ENCODE data around the gene C3orf52.

C3orf52 gene

DNA sequence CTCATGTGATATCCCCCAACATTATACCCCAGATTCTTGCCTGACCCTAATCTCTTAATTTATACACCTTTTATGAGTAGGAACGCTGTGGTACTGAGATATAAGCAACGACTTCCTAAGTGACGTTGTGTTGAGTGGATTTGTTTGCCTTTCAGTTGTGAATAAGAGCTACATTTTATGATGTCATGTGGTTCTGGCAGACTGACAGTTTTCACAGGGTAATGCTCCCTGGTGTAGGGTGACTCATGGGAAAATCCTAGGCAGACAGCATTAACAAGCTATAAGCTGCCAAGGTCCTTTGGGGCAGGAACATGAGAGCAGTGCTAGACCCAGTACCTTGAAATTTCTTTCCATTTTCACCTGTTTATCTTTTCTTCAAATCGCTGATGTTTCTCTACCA is 11.2 kb downstream of the C3orf52 start:
- no peak overlapping the region for H3K4me2 ChIP-seq (ENCODE audit: low read length)

DNA sequence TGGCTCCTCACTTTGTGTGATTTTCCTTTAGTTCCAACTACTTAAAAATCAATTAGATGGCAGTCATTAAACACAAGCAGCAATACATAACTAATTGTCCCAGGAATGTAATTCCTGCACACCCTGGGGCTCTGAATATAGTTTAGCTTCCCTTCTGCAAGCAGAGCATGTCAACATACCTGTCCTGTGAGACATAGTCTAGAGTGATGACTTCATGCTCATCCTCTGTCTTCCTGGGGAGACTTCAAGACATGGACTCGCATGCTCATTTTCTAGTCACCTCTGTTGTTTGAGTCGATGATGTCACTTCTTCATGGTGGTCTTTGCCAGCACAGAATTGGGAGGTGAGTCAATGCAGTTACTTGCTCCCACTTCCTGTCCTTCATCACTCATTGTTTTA is 15.7 kb downstream of the C3orf52 start:
- no peak overlapping the region for H3K27ac ChIP-seq (ENCODE audit: low read depth, low read length, poor library complexity, severe bottlenecking)
- no peaks in the 10 kb centered on the region for H3K9me2 ChIP-seq (ENCODE audit: low read depth, low read length)
- H3K9me3 ChIP-seq (ENCODE audit: low read length) = no peaks in the 10 kb centered on the region
- no peak overlapping the region for H2AFZ ChIP-seq (ENCODE audit: low read length)
- H3K4me1 ChIP-seq (ENCODE audit: insufficient read depth, low read length, severe bottlenecking) = peaks cover 9% of the 10 kb centered on the region
- H3F3A ChIP-seq (ENCODE audit: insufficient read depth, low read length) = no peaks in the 10 kb centered on the region
- no peak overlapping the region for H3K4me2 ChIP-seq (ENCODE audit: low read length)
- TF ChIP-seq CTCF (IDR thresholded peaks at IDR 0.05; ENCODE audit: low read length) = no peak
- TF ChIP-seq EZH2 (IDR thresholded peaks at IDR 0.05; ENCODE audit: borderline replicate concordance, low read length) = no peak
- H3K9ac ChIP-seq (ENCODE audit: low read length) = no peak overlapping the region
- no peaks in the 10 kb centered on the region for H3K27me3 ChIP-seq (ENCODE audit: insufficient read depth, low read length)
- H3K79me2 ChIP-seq (ENCODE audit: insufficient read depth, low read length) = no peaks in the 10 kb centered on the region
- no peak overlapping the region for H3K4me3 ChIP-seq (ENCODE audit: low read depth, low read length, poor library complexity, severe bottlenecking)
- H4K20me1 ChIP-seq (ENCODE audit: insufficient read depth, low read length) = no peaks in the 10 kb centered on the region
- H3K36me3 ChIP-seq (ENCODE audit: insufficient read depth, low read length) = no peaks in the 10 kb centered on the region

More for the DNA sequence above, 11.2 kb downstream of the C3orf52 start:
- no peaks in the 10 kb centered on the region for H3K9me3 ChIP-seq (ENCODE audit: low read length)
- H4K20me1 ChIP-seq (ENCODE audit: insufficient read depth, low read length) = no peaks in the 10 kb centered on the region
- H3K79me2 ChIP-seq (ENCODE audit: insufficient read depth, low read length) = no peaks in the 10 kb centered on the region
- no peak overlapping the region for H3K4me3 ChIP-seq (ENCODE audit: low read depth, low read length, poor library complexity, severe bottlenecking)
- H3F3A ChIP-seq (ENCODE audit: insufficient read depth, low read length) = peaks cover 5% of the 10 kb centered on the region; the same call in 1 of the 2 replicates
- TF ChIP-seq EZH2 (IDR thresholded peaks at IDR 0.05; ENCODE audit: borderline replicate concordance, low read length) = no peak
- no peak for TF ChIP-seq CTCF (IDR thresholded peaks at IDR 0.05; ENCODE audit: low read length)
- no peak overlapping the region for H3K9ac ChIP-seq (ENCODE audit: low read length)
- no peaks in the 10 kb centered on the region for H3K9me2 ChIP-seq (ENCODE audit: low read depth, low read length)
- peaks cover 9% of the 10 kb centered on the region for H3K4me1 ChIP-seq (ENCODE audit: insufficient read depth, low read length, severe bottlenecking)
- no peak overlapping the region for H3K27ac ChIP-seq (ENCODE audit: low read depth, low read length, poor library complexity, severe bottlenecking)
- no peaks in the 10 kb centered on the region for H3K27me3 ChIP-seq (ENCODE audit: insufficient read depth, low read length)
- no peak overlapping the region for H2AFZ ChIP-seq (ENCODE audit: low read length)
- no peaks in the 10 kb centered on the region for H3K36me3 ChIP-seq (ENCODE audit: insufficient read depth, low read length)

GRCh38 chr3:112104774-112105173 is 18.6 kb downstream of the C3orf52 start:
- H3K27me3 ChIP-seq (ENCODE audit: insufficient read depth, low read length) = no peaks in the 10 kb centered on the region
- no peak overlapping the region for H3K4me3 ChIP-seq (ENCODE audit: low read depth, low read length, poor library complexity, severe bottlenecking)
- no peaks in the 10 kb centered on the region for H4K20me1 ChIP-seq (ENCODE audit: insufficient read depth, low read length)
- no peaks in the 10 kb centered on the region for H3F3A ChIP-seq (ENCODE audit: insufficient read depth, low read length)
- no peaks in the 10 kb centered on the region for H3K9me2 ChIP-seq (ENCODE audit: low read depth, low read length)
- peaks cover 24% of the 10 kb centered on the region for H3K4me1 ChIP-seq (ENCODE audit: insufficient read depth, low read length, severe bottlenecking)
- H3K27ac ChIP-seq (ENCODE audit: low read depth, low read length, poor library complexity, severe bottlenecking) = no peak overlapping the region
- H2AFZ ChIP-seq (ENCODE audit: low read length) = no peak overlapping the region
- H3K9me3 ChIP-seq (ENCODE audit: low read length) = no peaks in the 10 kb centered on the region
- no peak overlapping the region for H3K9ac ChIP-seq (ENCODE audit: low read length)
- H3K79me2 ChIP-seq (ENCODE audit: insufficient read depth, low read length) = no peaks in the 10 kb centered on the region
- H3K36me3 ChIP-seq (ENCODE audit: insufficient read depth, low read length) = no peaks in the 10 kb centered on the region
- H3K4me2 ChIP-seq (ENCODE audit: low read length) = no peak overlapping the region
- TF ChIP-seq CTCF (IDR thresholded peaks at IDR 0.05; ENCODE audit: low read length) (no peak), EZH2 (IDR thresholded peaks at IDR 0.05; ENCODE audit: borderline replicate concordance, low read length) (no peak)

All from OCI-LY1 (cell line).